Adrenal gland (tissue), 12 donors: ENCODE data around the gene EMILIN2. TPM values are rescaled to one million over a fixed set of nuclear protein-coding genes. Genes with fewer than 3 reads are reported as not detected.
"Not testable (repeated sequence)": the region's sequence is repeated elsewhere in the genome, so short reads cannot be mapped to it uniquely, and the experiment has no call there.

Source experiments
- DNase-seq, 7 donors: peaks; one replicate each; pipeline ENCODE4 v3.0.0-alpha.2; 2019 to 2020
- H3K27ac ChIP-seq, 5 donors: fragments of 200-600 bp; sonication (generic) in 4 of 5; 1 replicate in 3 of 5; 2 replicates in 2 of 5; pipeline versions ENCODE4 v1.5.1 to v1.8.0; 2016 to 2020; ENCODE audit warnings: mild to moderate bottlenecking in 1 of 5
- H3K27me3 ChIP-seq: fragments of 200-600 bp; 2 replicates; pipeline ENCODE4 v1.8.0; 2021
- H3K36me3 ChIP-seq, 2 donors: fragments of 200-600 bp; replicated peaks in 1 of 2; 1 replicate in 1 of 2; 2 replicates in 1 of 2; pipeline versions ENCODE4 v1.5.1 to v1.8.0; 2018 to 2022
- H3K4me1 ChIP-seq, 2 donors: fragments of 200-600 bp; replicated peaks in 1 of 2; 1 replicate in 1 of 2; 2 replicates in 1 of 2; pipeline versions ENCODE4 v1.5.1 to v1.8.0; 2018 to 2021
- H3K4me3 ChIP-seq, 4 donors: fragments of 200-600 bp; sonication (generic) in 3 of 4; one replicate each; pipeline ENCODE4 v1.5.1; 2016 to 2018
- H3K9me3 ChIP-seq, 3 donors: fragments of 200-600 bp; sonication (generic) in 1 of 3; replicated peaks in 1 of 3; 1 replicate in 2 of 3; 2 replicates in 1 of 3; pipeline versions ENCODE4 v1.5.1 to v1.8.0; 2016 to 2021
- CTCF ChIP-seq, 6 experiments: fragments of 450-650 bp in 4 of 6; fragments of 200-600 bp in 2 of 6; sonication (generic) in 1 of 6; IDR thresholded peaks; 1 replicate in 5 of 6; 2 replicates in 1 of 6; pipeline versions ENCODE4 v1.5.1 to v1.8.0; 2016 to 2021; ENCODE audit warnings: antibody characterized with exemption in 6 of 6, mild to moderate bottlenecking in 2 of 6, moderate library complexity in 1 of 6
- POLR2A ChIP-seq, 2 donors: fragments of 450-650 bp; IDR thresholded peaks; one replicate each; pipeline ENCODE4 v1.6.1; 2017; ENCODE audit warnings: antibody characterized with exemption in 2 of 2, mild to moderate bottlenecking in 2 of 2, moderate library complexity in 1 of 2
- WGBS, 4 donors: extraction: QIAGEN DNeasy Blood & Tissue Kit in 2 of 4; methylation state at CpG; one replicate each; pipeline versions ENCODE4 v1.1.5 to v1.1.7; 2013 to 2017; 5-methylcytosine and 5-hydroxymethylcytosine counted together
- intact Hi-C, 2 donors: fragments of 100-400 bp; cut with DNase I; formaldehyde crosslinking; loops; one replicate each; pipeline versions ENCODE4 v1.14.1 to v1.15.0; 2022 to 2023
- polyA plus RNA-seq, 3 donors: library from polyadenylated mRNA; stranded (reverse); fragments of 200-250 nt in 2 of 3; fragments of 350-450 nt in 1 of 3; fragmentation: Illumina TruSeq in 1 of 3; extraction: RNeasy Lipid Tissue Mini Kit (QIAGEN cat#74804) in 1 of 3; gene quantifications; one replicate each; pipeline ENCODE4 v1.2.3, GENCODE V29; 2013 to 2014
- total RNA-seq, 9 donors: library from RNA; depleted of rRNA in 4 of 9; stranded (reverse); fragments of >200 nt in 4 of 9; fragments of 120-200 nt in 1 of 9; fragmentation: NEBNext Ultra II Directional in 1 of 9; extraction: Animal tissue kit (Norgen Biotek cat#: 25700) in 1 of 9; gene quantifications; one replicate each; pipeline versions ENCODE4 v1.1.0 to v1.2.4, GENCODE V29; 2013 to 2023
- donor health status: healthy with polysubstance abuse.
- donor health status: Bipolar disorder and iron deficiency.
- donor health status: DM: yes; HTN: yes; CAD: no.
- donor health status: DM: no; HTN: no; CAD: no.
- donor health status: DM: no; HTN: no; CAD: no.
- donor health status: DM: yes; HTN: yes; CAD: no.

The EMILIN2 gene
- total and polyA plus RNA-seq, 12 donors, result 3.3 to 20.8 (median 9.3) TPM

- TF ChIP-seq POLR2A (IDR thresholded peaks at IDR 0.05) (no peak), CTCF (IDR thresholded peaks at IDR 0.05) (no peak)
- H3K27ac ChIP-seq, result peak overlapping the region in 2 of 5 donors; percentile 27 to 74
- 80 to 87% (median 83%) methylated on average over 5 of the region's 5 CpGs for WGBS, 4 donors
Observed at GRCh38 chr18:2827061-2827460, 19.7 kb upstream of the EMILIN2 start.

GRCh38 chr18:2836118-2836517, 10.7 kb upstream of the EMILIN2 start:
- not testable (repeated sequence) for H3K36me3 ChIP-seq, H3K27ac ChIP-seq, H3K4me3 ChIP-seq, H3K27me3 ChIP-seq, DNase-seq, H3K4me1 ChIP-seq, H3K9me3 ChIP-seq
- intact Hi-C loops, result loop anchor here in 1 of 2 donors (10.0 kb wide), 1 partner anchor 59 kb away; no protein-coding TSS in a partner anchor
- 89 to 94% (median 90%) methylated on average over 3 of the region's 3 CpGs for WGBS, 4 donors

More at GRCh38 chr18:2827061-2827460, 19.7 kb upstream of the EMILIN2 start:
- no peak overlapping the region for H3K4me3 ChIP-seq
- H3K36me3 ChIP-seq, result no peaks in the 10 kb centered on the region
- no peaks in the 10 kb centered on the region for H3K4me1 ChIP-seq
- DNase-seq, result no peak
- intact Hi-C loops, result no loop called here
- H3K27me3 ChIP-seq, result no peaks in the 10 kb centered on the region
- no peaks in the 10 kb centered on the region for H3K9me3 ChIP-seq

- not testable (repeated sequence) for H3K4me1 ChIP-seq, H3K4me3 ChIP-seq, H3K27ac ChIP-seq, H3K27me3 ChIP-seq, H3K36me3 ChIP-seq, DNase-seq, H3K9me3 ChIP-seq
- intact Hi-C loops, result loop anchor here in 1 of 2 donors (10.0 kb wide), 1 partner anchor 58 kb away; no protein-coding TSS in a partner anchor
Observed at GRCh38 chr18:2837290-2837689, 9.5 kb upstream of the EMILIN2 start.

GRCh38 chr18:2839202-2839601, 7.6 kb upstream of the EMILIN2 start:
- peaks cover 10% of the 10 kb centered on the region for H3K27me3 ChIP-seq
- H3K27ac ChIP-seq, result no peak overlapping the region
- WGBS, 4 donors, result 69 to 78% (median 75%) methylated on average over 8 of the region's 8 CpGs
- intact Hi-C loops, result loop anchor here in 1 of 2 donors (10.0 kb wide), 1 partner anchor 56 kb away; no protein-coding TSS in a partner anchor
- no peaks in the 10 kb centered on the region for H3K9me3 ChIP-seq
- H3K36me3 ChIP-seq, result no peaks in the 10 kb centered on the region
- H3K4me3 ChIP-seq, result no peak overlapping the region
- no peak for TF ChIP-seq CTCF (IDR thresholded peaks at IDR 0.05)
- TF ChIP-seq POLR2A (IDR thresholded peaks at IDR 0.05), result no peak
- H3K4me1 ChIP-seq, result no peaks in the 10 kb centered on the region
- DNase-seq, result no peak

GRCh38 chr18:2840521-2840920, 6.3 kb upstream of the EMILIN2 start:
- no peaks in the 10 kb centered on the region for H3K4me1 ChIP-seq
- intact Hi-C loops, result no loop called here
- H3K4me3 ChIP-seq, result no peak overlapping the region
- no peaks in the 10 kb centered on the region for H3K9me3 ChIP-seq
- H3K36me3 ChIP-seq, result no peaks in the 10 kb centered on the region
- peaks cover 19% of the 10 kb centered on the region for H3K27me3 ChIP-seq
- H3K27ac ChIP-seq, result no peak overlapping the region
- WGBS, 4 donors, result 83 to 100% (median 95%) methylated on average over 1 of the region's 1 CpG
- DNase-seq, result no peak
- no peak for TF ChIP-seq CTCF (IDR thresholded peaks at IDR 0.05)
- TF ChIP-seq POLR2A (IDR thresholded peaks at IDR 0.05), result no peak
